IMR-90 (cell line): ENCODE data around the gene ITGA3. TPM values are rescaled to one million over a fixed set of nuclear protein-coding genes. Genes with fewer than 3 reads are reported as not detected.
A peak's percentile ranks its signal among the peaks of the same experiment; 100 is the strongest.

Experiments
- ATAC-seq: fragments of 200-7000 bp; cut with Tn5 transposase; 2 replicates; pipeline ENCODE4 v1.9.1; 2020; ENCODE audit warnings: low read depth, mild to moderate bottlenecking, moderate library complexity
- BruUV-seq: library from RNA; stranded (reverse); fragments of 400-500 nt; replicated peaks from 2 replicates; lab custom pipeline; 2021; lab: Mats Ljungman, UMichigan
- CTCF ChIA-PET: fragments of 300-600 bp; formaldehyde crosslinking; extraction: SDS; loops from one replicate; lab custom pipeline; 2021; ENCODE audit warnings: antibody characterized with exemption; lab: Yijun Ruan, JAX
- POLR2A ChIA-PET: fragments of 300-600 bp; sonication (Branson Sonifier 250); formaldehyde crosslinking; loops from one replicate; lab custom pipeline; 2022; ENCODE audit warnings: antibody characterized with exemption; ENCODE audit not compliant: unreplicated experiment; lab: Charles Lee
- DNase-seq: peaks from one replicate; pipeline ENCODE4 v3.0.0; 2013
- H2AFZ ChIP-seq: replicated peaks from 2 replicates; pipeline ENCODE3; 2013; ENCODE audit warnings: low read length, mild to moderate bottlenecking; ENCODE audit not compliant: poor library complexity
- H2AK5ac ChIP-seq: 2 replicates; pipeline ENCODE4 v1.6.1; 2013; ENCODE audit warnings: low read depth, low read length, inconsistent platforms
- H2AK9ac ChIP-seq: replicated peaks from 2 replicates; pipeline ENCODE3; 2013; ENCODE audit warnings: mild to moderate bottlenecking, low read depth, low read length, moderate library complexity; ENCODE audit not compliant: poor library complexity
- H2BK120ac ChIP-seq: 2 replicates; pipeline ENCODE4 v1.6.1; 2013; ENCODE audit warnings: low read depth, low read length, inconsistent platforms
- H2BK15ac ChIP-seq: 3 replicates; pipeline ENCODE4 v1.6.1; 2013; ENCODE audit warnings: low read depth, low read length, inconsistent platforms
- H2BK20ac ChIP-seq: 2 replicates; pipeline ENCODE4 v1.6.1; 2013; ENCODE audit warnings: low read depth, mild to moderate bottlenecking, inconsistent platforms, low read length, moderate library complexity
- H2BK5ac ChIP-seq: 2 replicates; pipeline ENCODE4 v1.6.1; 2013; ENCODE audit warnings: mild to moderate bottlenecking, low read depth, low read length, inconsistent platforms; ENCODE audit not compliant: poor library complexity, severe bottlenecking
- H3K14ac ChIP-seq: replicated peaks from 2 replicates; pipeline ENCODE4 v1.6.1; 2013; ENCODE audit warnings: low read depth, low read length, inconsistent platforms
- H3K18ac ChIP-seq: 2 replicates; pipeline ENCODE4 v1.6.1; 2013; ENCODE audit warnings: low read depth, low read length, control low read depth
- H3K23ac ChIP-seq: 2 replicates; pipeline ENCODE4 v1.6.1; 2013; ENCODE audit warnings: low read depth, low read length, inconsistent platforms
- H3K27ac ChIP-seq: 2 replicates; pipeline ENCODE4 v1.5.1; 2013; ENCODE audit warnings: mild to moderate bottlenecking, control low read depth, low read length; ENCODE audit not compliant: insufficient read depth
- H3K27me3 ChIP-seq: 2 replicates; pipeline ENCODE4 v1.6.1; 2013; ENCODE audit warnings: low read length; ENCODE audit not compliant: control insufficient read depth, insufficient read depth
- H3K36me3 ChIP-seq: 2 replicates; pipeline ENCODE4 v1.6.1; 2013; ENCODE audit warnings: low read length, mixed read lengths; ENCODE audit not compliant: control insufficient read depth, insufficient read depth
- H3K4ac ChIP-seq: 2 replicates; pipeline ENCODE4 v1.6.1; 2013; ENCODE audit warnings: low read depth, low read length, inconsistent platforms
- H3K4me1 ChIP-seq: 2 replicates; pipeline ENCODE4 v1.6.1; 2013; ENCODE audit warnings: low read length, mixed read lengths; ENCODE audit not compliant: control insufficient read depth, insufficient read depth
- H3K4me2 ChIP-seq: 2 replicates; pipeline ENCODE4 v1.6.1; 2013; ENCODE audit warnings: low read depth, mild to moderate bottlenecking, control low read depth, low read length, moderate library complexity
- H3K4me3 ChIP-seq: 2 replicates; pipeline ENCODE4 v1.5.1; 2013; ENCODE audit warnings: low read depth, mild to moderate bottlenecking, control low read depth, low read length, moderate library complexity; ENCODE audit not compliant: insufficient read depth
- H3K56ac ChIP-seq: 2 replicates; pipeline ENCODE4 v1.6.1; 2013; ENCODE audit warnings: low read length, inconsistent platforms; ENCODE audit not compliant: insufficient read depth; ENCODE audit errors: extremely low read depth
- H3K79me1 ChIP-seq, 2 experiments: 2 replicates each; pipeline ENCODE4 v1.6.1; 2013; ENCODE audit warnings: low read length in 2 of 2, inconsistent platforms in 1 of 2, low read depth in 1 of 2
- H3K9ac ChIP-seq: 2 replicates; pipeline ENCODE4 v1.6.1; 2013; ENCODE audit warnings: low read depth, low read length, control low read depth
- H3K9me1 ChIP-seq: 2 replicates; pipeline ENCODE4 v1.6.1; 2013; ENCODE audit warnings: low read length, inconsistent platforms; ENCODE audit not compliant: insufficient read depth
- H3K9me3 ChIP-seq: 2 replicates; pipeline ENCODE4 v1.6.1; 2013; ENCODE audit warnings: low read length; ENCODE audit not compliant: control insufficient read depth, insufficient read depth
- H4K20me1 ChIP-seq: 2 replicates; pipeline ENCODE4 v1.6.1; 2013; ENCODE audit warnings: low read length, inconsistent platforms; ENCODE audit not compliant: insufficient read depth
- H4K5ac ChIP-seq: 2 replicates; pipeline ENCODE4 v1.6.1; 2013; ENCODE audit warnings: mild to moderate bottlenecking, low read depth, low read length, control low read depth
- H4K8ac ChIP-seq, 2 experiments: 2 replicates each; pipeline ENCODE4 v1.6.1; 2013; ENCODE audit warnings: low read depth in 2 of 2, low read length in 2 of 2, control low read depth in 1 of 2, inconsistent platforms in 1 of 2
- H4K91ac ChIP-seq: 2 replicates; pipeline ENCODE4 v1.6.1; 2013; ENCODE audit warnings: low read depth, low read length, inconsistent platforms; ENCODE audit not compliant: insufficient read depth
- BHLHE40 ChIP-seq: fragments of 150-350 bp; IDR thresholded peaks from 2 replicates; pipeline ENCODE4 v1.6.1; 2016; ENCODE audit warnings: mild to moderate bottlenecking, low read depth, low read length
- MAZ ChIP-seq: IDR thresholded peaks from 2 replicates; pipeline ENCODE4 v1.6.1; 2012; ENCODE audit warnings: low read depth, mild to moderate bottlenecking, low read length, improper control_type of control experiment, moderate library complexity, borderline replicate concordance
- MXI1 ChIP-seq: IDR thresholded peaks from 2 replicates; pipeline ENCODE4 v1.6.1; 2012; ENCODE audit warnings: low read depth, mild to moderate bottlenecking, low read length, moderate library complexity, borderline replicate concordance
- POLR2A ChIP-seq: IDR thresholded peaks from 2 replicates; pipeline ENCODE4 v1.6.1; 2012; ENCODE audit warnings: mild to moderate bottlenecking, low read depth, low read length
- WGBS, 2 experiments: methylation state at CpG; one replicate each; pipeline versions ENCODE4 v1.1.5 to v1.1.7; 2013; ENCODE audit warnings: missing lambda C conversion rate in 2 of 2; ENCODE audit not compliant: insufficient read length in 1 of 2; ENCODE audit errors: extremely low coverage in 2 of 2; 5-methylcytosine and 5-hydroxymethylcytosine counted together
- dilution Hi-C: fragments of 300-500 bp; cut with HindIII; formaldehyde crosslinking; loops from one replicate; pipeline ENCODE4 v1.14.3; 2018; ENCODE audit warnings: low sequenced_read_pairs; ENCODE audit not compliant: unreplicated experiment
- in situ Hi-C: fragments of 300-500 bp; cut with MboI; formaldehyde crosslinking; loops from 3 replicates; pipeline ENCODE4 v1.14.3; 2019; ENCODE audit warnings: low sequenced_read_pairs, inconsistent platforms, mixed read lengths
- intact Hi-C: fragments of 100-400 bp; cut with micrococcal nuclease; formaldehyde crosslinking; loops from 2 replicates; pipeline ENCODE4 v1.10.0; 2022
- polyA plus RNA-seq, 3 experiments: library from polyadenylated mRNA; depleted of rRNA; stranded (reverse); fragments of >200 nt; gene quantifications; 2 replicates each; pipeline ENCODE4 v1.2.3, GENCODE V29; 2012; ENCODE audit warnings: low replicate concordance in 1 of 3
- total RNA-seq: library from RNA; depleted of rRNA; stranded (reverse); fragments of >200 nt; gene quantifications from 2 replicates; pipeline ENCODE4 v1.2.3, GENCODE V29; 2012

Gene ITGA3
- total and polyA plus RNA-seq, 2 of the 4 experiments (the other 2 are of a cell fraction) = 78.0 to 202 TPM

DNA sequence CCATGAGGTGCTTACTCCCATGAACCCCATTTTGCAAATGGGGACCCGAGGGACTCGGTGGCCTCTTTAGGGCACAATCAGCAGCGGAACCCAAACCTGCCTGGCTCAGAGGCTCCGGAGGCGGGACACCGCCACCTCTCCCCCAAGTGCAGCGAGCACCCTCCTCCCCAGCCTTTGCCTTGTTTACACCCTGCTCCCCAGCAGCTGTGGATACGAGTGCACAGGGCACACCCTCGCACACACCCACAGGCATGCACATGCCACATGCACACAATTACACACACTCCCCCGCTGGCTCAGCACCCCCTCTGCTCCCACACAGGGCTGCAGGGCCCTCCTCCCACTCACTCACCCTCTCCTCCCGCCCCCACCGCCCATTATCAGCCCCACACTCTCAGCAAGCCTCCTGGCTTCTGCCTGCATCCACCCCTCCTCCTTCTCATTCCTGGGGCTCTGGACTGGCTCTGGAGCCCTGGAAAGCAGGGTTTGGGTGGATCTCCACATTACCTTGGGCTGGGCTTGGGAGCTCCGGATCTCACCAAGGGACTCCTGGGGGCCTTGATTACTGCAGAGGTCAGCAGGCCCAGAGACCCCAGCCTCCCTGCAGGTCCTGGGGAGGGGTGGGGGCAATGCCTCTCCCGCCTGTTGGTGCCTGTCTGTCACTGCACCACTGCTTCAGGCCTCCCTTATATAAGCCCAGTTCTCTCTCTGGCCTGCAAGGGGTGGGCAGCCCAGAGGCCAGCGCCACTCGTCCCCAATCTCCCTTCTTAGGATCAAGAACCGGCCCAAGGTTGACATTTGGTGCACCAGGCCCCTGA lies 45.6 kb downstream of the ITGA3 start:
- ChIA-PET CTCF (no interaction called here), POLR2A (no interaction called here)
- H3K4ac ChIP-seq = no peak overlapping the region
- no TSS peak for BruUV-seq
- peaks cover 0 to 5% of the 10 kb centered on the region in 2 experiments; a peak in 1 of 4 replicates for H3K79me1 ChIP-seq
- H3K4me1 ChIP-seq = peaks cover 18% of the 10 kb centered on the region
- H4K5ac ChIP-seq = no peak overlapping the region
- intact Hi-C loops = no loop called here
- H2AFZ ChIP-seq = peak overlapping the region; percentile 40
- no peak overlapping the region for H3K56ac ChIP-seq
- H4K20me1 ChIP-seq = peaks cover 7% of the 10 kb centered on the region
- H3K9ac ChIP-seq = no peak overlapping the region
- H2AK5ac ChIP-seq = no peak overlapping the region
- no peak overlapping the region for H3K14ac ChIP-seq
- DNase-seq (peak; percentile 26), ATAC-seq (peak; percentile 73)
- no peak overlapping the region for H3K27ac ChIP-seq
- in situ Hi-C loops = no loop called here
- TF ChIP-seq MXI1 (peak; percentile 77), BHLHE40 (peak; percentile 43; the same call in 1 of the 2 replicates), MAZ (no peak; the same call in 1 of the 2 replicates), POLR2A (no peak)
- no peak overlapping the region for H3K4me3 ChIP-seq
- H4K91ac ChIP-seq = no peak overlapping the region
- H3K4me2 ChIP-seq = no peak overlapping the region
- H3K27me3 ChIP-seq = no peaks in the 10 kb centered on the region
- no peak overlapping the region for H3K18ac ChIP-seq
- H3K23ac ChIP-seq = no peak overlapping the region
- H4K8ac ChIP-seq = no peak overlapping the region
- 0% methylated on average over 4 of the region's 17 CpGs; no CpG with 5 or more reads in 1 of the 2 experiments for WGBS, 2 experiments
- H2AK9ac ChIP-seq = peak overlapping the region; percentile 48
- H3K9me1 ChIP-seq = peaks cover 9% of the 10 kb centered on the region; the same call in 1 of the 2 replicates
- no peak overlapping the region for H2BK20ac ChIP-seq
- no peak overlapping the region for H2BK15ac ChIP-seq
- H3K9me3 ChIP-seq = no peaks in the 10 kb centered on the region
- H2BK120ac ChIP-seq = no peak overlapping the region
- dilution Hi-C loops = no loop called here
- peaks cover 21% of the 10 kb centered on the region for H3K36me3 ChIP-seq
- H2BK5ac ChIP-seq = peak overlapping the region; percentile 1
